ENCODE data around the gene HES4.
A peak's percentile ranks its signal among the peaks of the same experiment; 100 is the strongest.
"Not testable (repeated sequence)": the region's sequence is repeated elsewhere in the genome, so short reads cannot be mapped to it uniquely, and the experiment has no call there.

Gene HES4

GRCh38 chr1:1030867-1031658, 31.2 kb upstream of the HES4 start:
- Histone ChIP-seq H4K91ac (ENCODE audit: low read depth, low read length, poor library complexity) (peak overlapping the region; percentile 95), H3K36me3 (replicated peaks in 1 of 2; ENCODE audit: control insufficient read depth in 2 of 2, insufficient read depth in 2 of 2, low read length in 2 of 2) (peaks cover 17 to 28% of the 10 kb centered on the region in 2 donors), H3K14ac (ENCODE audit: low read length) (peak overlapping the region; percentile 98), H3K4me1 (ENCODE audit: control insufficient read depth in 2 of 2, insufficient read depth in 1 of 2, low read depth in 1 of 2, low read length in 2 of 2) (peaks cover 20 to 32% of the 10 kb centered on the region in 2 donors), H3K27ac (replicated peaks; ENCODE audit: low read length) (peak overlapping the region; percentile 78), H3K18ac (ENCODE audit: low read length) (peak overlapping the region; percentile 94), H2BK12ac (ENCODE audit: low read length) (peak overlapping the region; percentile 99), H4K8ac (ENCODE audit: low read depth, low read length) (peak overlapping the region; percentile 92), H3K4ac (ENCODE audit: low read length) (peak overlapping the region; percentile 84), H3K79me1 (ENCODE audit: low read depth, low read length) (peaks cover 35% of the 10 kb centered on the region), H2AK5ac (ENCODE audit: low read depth, low read length) (peak overlapping the region; percentile 99), H2BK120ac (ENCODE audit: low read depth, low read length) (peak overlapping the region; percentile 94), H2BK5ac (ENCODE audit: low read length) (peak overlapping the region; percentile 98), H3K23ac (ENCODE audit: low read depth, low read length, poor library complexity) (peak overlapping the region; percentile 95), H3K4me2 (ENCODE audit: insufficient read depth, low read length, poor library complexity, severe bottlenecking) (peak overlapping the region; percentile 37), H3K4me3 (ENCODE audit: low read length in 2 of 2) (peak overlapping the region in 1 of 2 donors; percentile 69), H3K9ac (ENCODE audit: low read depth, low read length, poor library complexity) (peak overlapping the region; percentile 84), H2BK15ac (ENCODE audit: low read length) (peak overlapping the region; percentile 96)
- not testable (repeated sequence) for H3K9me3 ChIP-seq (replicated peaks in 1 of 2; ENCODE audit: control insufficient read depth in 2 of 2, insufficient read depth in 1 of 2, low read depth in 1 of 2, low read length in 2 of 2); H3K27me3 ChIP-seq (ENCODE audit: control insufficient read depth in 3 of 3, insufficient read depth in 3 of 3, low read depth in 1 of 3, low read length in 3 of 3); DNase-seq (ENCODE audit: low spot score); H2AFZ ChIP-seq (ENCODE audit: low read length)
- WGBS, 2 donors (ENCODE audit: extremely low coverage in 2 of 2, insufficient read length in 2 of 2, insufficient replicate concordance in 1 of 2) = no CpG with 5 or more reads among the region's 7 CpGs

GRCh38 chr1:1027791-1028190, 27.9 kb upstream of the HES4 start:
- no peak overlapping the region for H4K8ac ChIP-seq (ENCODE audit: low read depth, low read length)
- H2BK5ac ChIP-seq (ENCODE audit: low read length) = no peak overlapping the region
- H3K23ac ChIP-seq (ENCODE audit: low read depth, low read length, poor library complexity) = peak overlapping the region; percentile 44
- H3K27ac ChIP-seq (replicated peaks; ENCODE audit: low read length) = no peak overlapping the region
- no peak overlapping the region for H4K91ac ChIP-seq (ENCODE audit: low read depth, low read length, poor library complexity)
- H2BK12ac ChIP-seq (ENCODE audit: low read length) = no peak overlapping the region
- no peak overlapping the region for H2BK15ac ChIP-seq (ENCODE audit: low read length)
- no peak overlapping the region for H3K14ac ChIP-seq (ENCODE audit: low read length)
- H2BK120ac ChIP-seq (ENCODE audit: low read depth, low read length) = no peak overlapping the region
- WGBS, 2 donors (ENCODE audit: extremely low coverage in 2 of 2, insufficient read length in 2 of 2, insufficient replicate concordance in 1 of 2) = no CpG with 5 or more reads among the region's 17 CpGs
- peaks cover 19 to 44% of the 10 kb centered on the region in 2 donors for H3K4me1 ChIP-seq (ENCODE audit: control insufficient read depth in 2 of 2, insufficient read depth in 1 of 2, low read depth in 1 of 2, low read length in 2 of 2)
- no peak overlapping the region for H3K18ac ChIP-seq (ENCODE audit: low read length)
- peaks cover 15 to 35% of the 10 kb centered on the region in 2 donors for H3K36me3 ChIP-seq (replicated peaks in 1 of 2; ENCODE audit: control insufficient read depth in 2 of 2, insufficient read depth in 2 of 2, low read length in 2 of 2)
- peak overlapping the region; percentile 70 for H2AK5ac ChIP-seq (ENCODE audit: low read depth, low read length)
- H3K79me1 ChIP-seq (ENCODE audit: low read depth, low read length) = peaks cover 34% of the 10 kb centered on the region
- H3K4me2 ChIP-seq (ENCODE audit: insufficient read depth, low read length, poor library complexity, severe bottlenecking) = no peak overlapping the region
- DNase-seq (ENCODE audit: low spot score) = no peak
- H3K4ac ChIP-seq (ENCODE audit: low read length) = no peak overlapping the region
- no peaks in the 10 kb centered on the region for H3K27me3 ChIP-seq (ENCODE audit: control insufficient read depth in 3 of 3, insufficient read depth in 3 of 3, low read depth in 1 of 3, low read length in 3 of 3)
- H3K9ac ChIP-seq (ENCODE audit: low read depth, low read length, poor library complexity) = no peak overlapping the region
- H3K9me3 ChIP-seq (replicated peaks in 1 of 2; ENCODE audit: control insufficient read depth in 2 of 2, insufficient read depth in 1 of 2, low read depth in 1 of 2, low read length in 2 of 2) = peaks cover 0 to 1% of the 10 kb centered on the region in 2 donors
- H3K4me3 ChIP-seq (ENCODE audit: low read length in 2 of 2) = no peak overlapping the region
- no peak overlapping the region for H2AFZ ChIP-seq (ENCODE audit: low read length)

- Histone ChIP-seq H3K4ac (ENCODE audit: low read length) (no peak overlapping the region), H2BK5ac (ENCODE audit: low read length) (no peak overlapping the region), H4K91ac (ENCODE audit: low read depth, low read length, poor library complexity) (no peak overlapping the region), H3K27me3 (ENCODE audit: control insufficient read depth in 3 of 3, insufficient read depth in 3 of 3, low read depth in 1 of 3, low read length in 3 of 3) (no peaks in the 10 kb centered on the region), H2BK15ac (ENCODE audit: low read length) (no peak overlapping the region), H3K4me1 (ENCODE audit: control insufficient read depth in 2 of 2, insufficient read depth in 1 of 2, low read depth in 1 of 2, low read length in 2 of 2) (peaks cover 12 to 40% of the 10 kb centered on the region in 2 donors), H3K14ac (ENCODE audit: low read length) (no peak overlapping the region), H3K23ac (ENCODE audit: low read depth, low read length, poor library complexity) (peak overlapping the region; percentile 75), H3K79me1 (ENCODE audit: low read depth, low read length) (peaks cover 41% of the 10 kb centered on the region), H3K4me3 (ENCODE audit: low read length in 2 of 2) (no peak overlapping the region), H3K9ac (ENCODE audit: low read depth, low read length, poor library complexity) (peak overlapping the region; percentile 24), H3K18ac (ENCODE audit: low read length) (peak overlapping the region; percentile 2), H2AK5ac (ENCODE audit: low read depth, low read length) (peak overlapping the region; percentile 70), H2BK12ac (ENCODE audit: low read length) (peak overlapping the region; percentile 1), H3K27ac (replicated peaks; ENCODE audit: low read length) (no peak overlapping the region), H2BK120ac (ENCODE audit: low read depth, low read length) (no peak overlapping the region), H2AFZ (ENCODE audit: low read length) (no peak overlapping the region), H3K4me2 (ENCODE audit: insufficient read depth, low read length, poor library complexity, severe bottlenecking) (peak overlapping the region; percentile 18), H3K9me3 (replicated peaks in 1 of 2; ENCODE audit: control insufficient read depth in 2 of 2, insufficient read depth in 1 of 2, low read depth in 1 of 2, low read length in 2 of 2) (peaks cover 0 to 1% of the 10 kb centered on the region in 2 donors), H3K36me3 (replicated peaks in 1 of 2; ENCODE audit: control insufficient read depth in 2 of 2, insufficient read depth in 2 of 2, low read length in 2 of 2) (peaks cover 15 to 45% of the 10 kb centered on the region in 2 donors), H4K8ac (ENCODE audit: low read depth, low read length) (no peak overlapping the region)
- no CpG with 5 or more reads among the region's 21 CpGs for WGBS, 2 donors (ENCODE audit: extremely low coverage in 2 of 2, insufficient read length in 2 of 2, insufficient replicate concordance in 1 of 2)
- DNase-seq (ENCODE audit: low spot score) = no peak
Observed at GRCh38 chr1:1026599-1027413, 26.9 kb upstream of the HES4 start.

GRCh38 chr1:1025730-1026129, 25.8 kb upstream of the HES4 start:
- Histone ChIP-seq H2AK5ac (ENCODE audit: low read depth, low read length) (peak overlapping the region; percentile 46), H3K79me1 (ENCODE audit: low read depth, low read length) (peaks cover 45% of the 10 kb centered on the region), H3K14ac (ENCODE audit: low read length) (no peak overlapping the region), H2BK15ac (ENCODE audit: low read length) (no peak overlapping the region), H3K4me1 (ENCODE audit: control insufficient read depth in 2 of 2, insufficient read depth in 1 of 2, low read depth in 1 of 2, low read length in 2 of 2) (peaks cover 12 to 37% of the 10 kb centered on the region in 2 donors), H2AFZ (ENCODE audit: low read length) (no peak overlapping the region), H2BK12ac (ENCODE audit: low read length) (no peak overlapping the region), H3K27me3 (ENCODE audit: control insufficient read depth in 3 of 3, insufficient read depth in 3 of 3, low read depth in 1 of 3, low read length in 3 of 3) (no peaks in the 10 kb centered on the region), H3K4ac (ENCODE audit: low read length) (no peak overlapping the region), H2BK5ac (ENCODE audit: low read length) (no peak overlapping the region), H3K18ac (ENCODE audit: low read length) (peak overlapping the region; percentile 64), H2BK120ac (ENCODE audit: low read depth, low read length) (no peak overlapping the region), H3K9ac (ENCODE audit: low read depth, low read length, poor library complexity) (no peak overlapping the region), H3K4me2 (ENCODE audit: insufficient read depth, low read length, poor library complexity, severe bottlenecking) (no peak overlapping the region), H4K91ac (ENCODE audit: low read depth, low read length, poor library complexity) (no peak overlapping the region), H3K4me3 (ENCODE audit: low read length in 2 of 2) (no peak overlapping the region), H3K9me3 (replicated peaks in 1 of 2; ENCODE audit: control insufficient read depth in 2 of 2, insufficient read depth in 1 of 2, low read depth in 1 of 2, low read length in 2 of 2) (no peaks in the 10 kb centered on the region), H3K36me3 (replicated peaks in 1 of 2; ENCODE audit: control insufficient read depth in 2 of 2, insufficient read depth in 2 of 2, low read length in 2 of 2) (peaks cover 12 to 45% of the 10 kb centered on the region in 2 donors), H3K23ac (ENCODE audit: low read depth, low read length, poor library complexity) (peak overlapping the region; percentile 75), H4K8ac (ENCODE audit: low read depth, low read length) (no peak overlapping the region), H3K27ac (replicated peaks; ENCODE audit: low read length) (no peak overlapping the region)
- no peak for DNase-seq (ENCODE audit: low spot score)
- WGBS, 2 donors (ENCODE audit: extremely low coverage in 2 of 2, insufficient read length in 2 of 2, insufficient replicate concordance in 1 of 2) = no CpG with 5 or more reads among the region's 10 CpGs

Data from neuronal stem cell (in vitro differentiated cells).